Glomerular endothelial cell (primary cell): ENCODE data around the gene ARL4D. TPM values are rescaled to one million over a fixed set of nuclear protein-coding genes. Genes with fewer than 3 reads are reported as not detected.
A peak's percentile ranks its signal among the peaks of the same experiment; 100 is the strongest.
"Not testable (repeated sequence)": the region's sequence is repeated elsewhere in the genome, so short reads cannot be mapped to it uniquely, and the experiment has no call there.

Experiments used
- DNase-seq: peaks from one replicate; pipeline ENCODE4 v3.0.0-alpha.2; 2011; ENCODE audit warnings: low read depth, low spot score; ENCODE audit errors: extremely low read depth
- total RNA-seq: library from RNA; depleted of rRNA; stranded (reverse); fragments of >200 nt; gene quantifications from 2 replicates; pipeline ENCODE4 v1.2.3, GENCODE V29; 2015

ARL4D gene
- 0.97 and 2.1 TPM in 2 replicates for total RNA-seq

- no peak for DNase-seq
These were observed at the start of gene ARL4D for GRCh38 chr17:43398724-43399595. TSS of gene ARL4D (plus strand) at chr17:43398993. CDS start at chr17:43399733, 740 bp downstream.

GRCh38 chr17:43349142-43349541 lies 49.7 kb upstream of the ARL4D start:
- no peak for DNase-seq

- no peak for DNase-seq
These were observed 47.9 kb upstream of the ARL4D start for GRCh38 chr17:43350888-43351361.

GRCh38 chr17:43351691-43352090 lies 47.1 kb upstream of the ARL4D start:
- DNase-seq = no peak

- no peak for DNase-seq
These were observed 46.0 kb upstream of the ARL4D start for GRCh38 chr17:43352579-43353331.

GRCh38 chr17:43353393-43353792 lies 45.4 kb upstream of the ARL4D start:
- no peak for DNase-seq

GRCh38 chr17:43354371-43354770 lies 44.4 kb upstream of the ARL4D start:
- DNase-seq = no peak

GRCh38 chr17:43356450-43356849 lies 42.3 kb upstream of the ARL4D start:
- no peak for DNase-seq

- DNase-seq = no peak
These were observed 41.8 kb upstream of the ARL4D start for GRCh38 chr17:43356999-43357398.

GRCh38 chr17:43359469-43360110 lies 39.2 kb upstream of the ARL4D start:
- no peak for DNase-seq

- DNase-seq = peak; percentile 85
These were observed 38.4 kb upstream of the ARL4D start for GRCh38 chr17:43360376-43360738.

- peak; percentile 100 for DNase-seq
These were observed 37.9 kb upstream of the ARL4D start for GRCh38 chr17:43360739-43361505.

- DNase-seq = no peak
These were observed 35.4 kb upstream of the ARL4D start for GRCh38 chr17:43363181-43363925.

- no peak for DNase-seq
These were observed 34.9 kb upstream of the ARL4D start for GRCh38 chr17:43363926-43364285.

- no peak for DNase-seq
These were observed 33.4 kb upstream of the ARL4D start for GRCh38 chr17:43365356-43365755.

- DNase-seq = not testable (repeated sequence)
These were observed 32.9 kb upstream of the ARL4D start for GRCh38 chr17:43365921-43366320.

- no peak for DNase-seq
These were observed 31.7 kb upstream of the ARL4D start for GRCh38 chr17:43366891-43367736.

- DNase-seq = peak; percentile 81
These were observed 31.0 kb upstream of the ARL4D start for GRCh38 chr17:43367737-43368242.
